GM18951 (cell line): ENCODE data around the gene XPO6.

Source experiments
- POLR2A ChIP-seq: IDR thresholded peaks from 4 replicates; pipeline ENCODE4 v1.6.1; 2011; ENCODE audit warnings: mild to moderate bottlenecking; ENCODE audit not compliant: insufficient read length, insufficient read depth; ENCODE audit errors: extremely low read depth
- in situ Hi-C: fragments of 300-500 bp; cut with MboI; formaldehyde crosslinking; loops from one replicate; pipeline ENCODE4 v1.12.0; 2022; ENCODE audit warnings: low sequenced_read_pairs, mixed read lengths, inconsistent platforms; ENCODE audit not compliant: unreplicated experiment

The XPO6 gene

DNA sequence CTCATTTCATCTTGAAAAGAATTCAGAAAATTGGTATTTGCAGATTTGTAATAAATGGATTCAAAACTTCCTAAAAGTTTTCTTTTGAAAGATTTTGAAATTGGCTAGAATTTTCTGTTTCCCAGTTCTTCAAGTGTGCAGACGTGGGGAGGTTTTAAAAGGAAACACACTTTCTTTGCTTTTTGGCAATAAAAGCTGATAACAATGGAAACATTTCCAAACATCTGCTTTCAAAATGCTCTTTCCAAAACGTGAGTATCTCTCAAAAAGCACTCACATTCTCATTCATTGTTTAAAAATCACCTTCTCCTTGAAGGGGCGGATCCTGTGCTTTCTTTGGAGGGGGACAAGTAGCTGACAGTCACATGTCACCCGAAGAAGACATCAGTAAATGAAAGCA is 139.7 kb downstream of the XPO6 start:
- in situ Hi-C loops = no loop called here

DNA sequence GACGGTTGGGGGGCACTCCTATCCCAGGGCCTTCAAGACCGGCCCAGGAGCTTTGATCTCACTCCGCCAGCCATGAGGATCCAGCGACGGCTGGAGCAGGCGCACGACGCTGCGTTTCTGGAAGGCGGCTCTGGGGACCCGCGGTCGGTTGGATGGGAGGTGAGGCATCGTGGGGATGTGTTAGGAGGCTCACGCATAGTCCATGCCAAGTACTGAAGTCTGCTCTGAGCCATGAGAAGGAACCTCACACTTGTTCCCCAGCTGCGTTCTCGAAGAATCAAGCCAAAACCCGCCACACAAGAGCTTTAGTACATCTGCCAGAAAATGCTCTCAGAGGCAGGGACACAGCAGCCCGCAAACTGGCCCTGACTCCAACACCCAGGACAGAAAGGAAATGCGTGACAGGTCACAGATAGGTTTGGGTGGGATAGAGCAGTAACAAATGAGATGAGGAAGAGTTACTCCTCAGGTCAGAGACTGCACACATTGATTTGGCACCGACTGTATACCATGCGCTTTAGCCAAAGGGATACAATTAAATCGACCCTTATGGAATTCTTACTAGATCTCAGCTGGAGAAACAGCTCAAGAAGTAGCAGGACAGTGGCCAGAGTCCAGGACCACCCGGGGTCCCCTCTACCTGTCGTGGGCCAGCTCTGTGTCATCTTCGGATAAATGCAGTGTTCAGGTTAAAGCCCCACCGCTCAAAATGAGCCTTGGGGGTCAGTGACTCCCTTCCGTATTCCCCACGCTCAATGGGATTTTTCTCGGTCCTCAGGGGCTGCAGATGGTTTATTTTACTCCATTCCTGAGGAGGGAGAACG is 141.6 kb downstream of the XPO6 start:
- in situ Hi-C loops = no loop called here

More for the DNA sequence above, 139.7 kb downstream of the XPO6 start:
- no peak for TF ChIP-seq POLR2A

DNA sequence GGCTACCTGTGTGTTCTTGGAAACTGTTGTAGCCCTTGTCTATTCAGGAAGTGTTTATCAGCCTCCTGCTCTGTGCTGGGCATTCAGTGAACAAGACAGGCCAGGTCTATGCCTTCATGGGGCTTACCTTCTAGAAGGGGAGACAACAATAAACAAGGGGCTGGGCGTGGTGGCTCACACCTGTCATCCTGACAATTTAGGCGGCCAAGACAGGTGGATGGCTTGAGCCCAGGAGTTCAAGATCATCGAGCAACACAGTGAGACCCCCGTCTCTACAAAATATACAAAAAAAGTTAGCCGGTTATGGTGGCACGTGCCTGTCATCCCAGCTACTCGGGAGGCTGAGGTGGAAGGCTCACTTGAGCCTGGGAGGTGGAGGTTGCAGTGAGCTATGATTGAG is 142.8 kb downstream of the XPO6 start:
- TF ChIP-seq POLR2A = no peak
- in situ Hi-C loops = no loop called here

More for the DNA sequence above, 141.6 kb downstream of the XPO6 start:
- no peak for TF ChIP-seq POLR2A

DNA sequence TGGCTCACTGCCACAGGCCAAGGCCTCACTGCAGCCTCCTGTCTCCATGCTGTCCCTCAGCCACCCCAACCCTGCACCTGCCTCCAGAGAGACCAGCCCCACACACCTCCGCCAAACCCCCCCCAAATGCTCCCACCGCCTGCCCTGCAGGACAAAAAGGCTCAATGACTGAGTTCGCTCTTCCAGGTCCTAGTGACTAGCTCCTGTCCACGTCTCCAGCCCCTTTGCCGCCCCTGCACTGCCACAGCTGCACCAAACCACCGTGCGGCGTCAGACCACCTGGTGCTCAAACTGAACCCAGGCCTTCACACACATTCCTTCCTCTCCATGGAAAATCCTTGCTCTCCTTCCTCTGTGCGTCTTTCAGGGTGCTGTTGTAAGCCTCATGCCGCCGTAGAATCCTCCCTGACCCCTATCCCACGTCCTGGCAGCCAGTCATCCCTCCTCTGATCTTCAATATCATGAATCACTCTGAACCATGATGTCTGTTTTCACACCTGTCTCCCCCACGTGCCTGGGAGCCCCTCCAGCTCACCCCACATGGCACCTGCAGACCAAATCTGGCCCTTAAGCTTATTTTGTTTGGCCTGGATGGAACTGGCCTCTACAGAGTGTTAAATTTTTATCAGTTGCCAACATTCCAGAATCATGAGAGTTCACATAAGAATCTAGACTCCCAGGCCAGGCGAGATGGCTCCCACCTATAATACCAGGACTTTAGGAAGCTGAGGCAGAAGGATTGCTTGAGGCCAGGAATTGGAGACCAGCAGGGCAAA is 144.0 kb downstream of the XPO6 start:
- in situ Hi-C loops = no loop called here
- no peak for TF ChIP-seq POLR2A

DNA sequence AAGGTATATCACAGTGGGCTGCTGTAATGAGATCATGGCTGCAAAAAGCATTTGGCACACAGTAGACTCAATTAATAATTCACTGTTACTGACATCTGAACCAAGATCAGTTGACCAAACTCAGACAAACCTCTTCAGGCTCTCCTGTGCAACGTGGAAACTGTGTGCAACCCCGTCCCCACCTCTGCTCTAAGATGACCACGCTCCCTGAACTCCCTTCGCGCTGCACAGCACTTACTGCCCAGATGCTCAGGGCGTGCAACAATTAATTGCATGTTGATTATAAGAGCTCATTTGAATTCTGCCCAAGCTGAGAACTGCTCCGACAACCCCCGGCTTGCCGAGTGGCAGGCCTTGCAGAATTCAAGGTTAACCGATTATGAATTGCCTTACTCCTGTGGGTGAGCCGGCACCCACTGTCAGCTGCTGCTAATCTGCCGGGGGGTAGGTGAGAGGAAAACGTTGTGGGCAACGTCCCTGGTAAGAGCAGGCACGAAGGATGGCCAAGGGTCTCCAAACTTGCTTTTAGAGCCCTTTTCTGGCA is 147.0 kb downstream of the XPO6 start:
- in situ Hi-C loops = no loop called here
- TF ChIP-seq POLR2A = no peak

DNA sequence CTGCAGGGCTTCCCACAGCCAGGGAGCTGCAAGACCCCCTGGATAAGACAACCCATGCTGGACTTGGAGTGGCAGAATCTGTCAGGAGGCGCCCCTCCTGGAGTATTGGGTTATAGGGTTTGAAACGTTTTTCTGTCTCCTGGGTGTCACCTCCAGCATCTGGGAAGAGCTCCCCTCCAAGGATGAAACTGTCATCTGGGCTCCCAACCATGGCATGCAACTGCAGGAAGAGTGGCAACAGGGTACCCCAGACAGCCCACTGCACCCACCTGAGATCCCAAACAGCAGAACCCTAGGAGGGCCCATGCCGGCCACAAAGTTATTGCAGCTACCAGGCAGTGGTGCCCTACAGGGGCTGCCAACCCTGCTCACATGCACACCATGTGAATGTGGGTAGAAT is 147.6 kb downstream of the XPO6 start:
- in situ Hi-C loops = no loop called here
- no peak for TF ChIP-seq POLR2A

DNA sequence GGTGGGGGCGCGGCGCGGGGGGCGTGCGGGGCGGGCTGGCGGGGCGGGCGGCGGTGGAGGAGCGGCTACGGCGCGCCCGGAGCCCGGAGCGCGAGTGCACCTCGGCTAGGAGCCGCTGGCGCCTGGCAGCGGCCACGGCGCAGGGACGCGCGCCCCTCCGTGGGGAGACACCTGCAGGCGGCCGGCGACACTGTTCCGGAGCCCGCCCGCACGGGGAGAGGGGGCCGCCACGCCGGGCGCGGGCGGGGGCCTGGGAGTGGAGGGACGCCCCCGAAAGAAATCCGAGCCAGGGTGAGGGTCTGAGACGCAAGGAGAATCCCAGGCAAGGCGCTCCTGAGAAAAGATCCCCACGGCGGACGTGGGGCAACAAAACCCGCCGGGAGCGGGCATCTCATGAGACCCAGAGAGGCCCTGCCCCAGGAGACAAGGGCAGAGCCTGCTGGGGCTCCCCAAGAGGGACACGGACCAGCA is 148.1 kb downstream of the XPO6 start, which contains the start of gene GSG1L:
GSG1L (minus strand) TSS at position 124 of the 471 bp plus-strand sequence. CDS start 290 bp downstream, outside the sequence.
- in situ Hi-C loops = no loop called here
- TF ChIP-seq POLR2A = no peak

DNA sequence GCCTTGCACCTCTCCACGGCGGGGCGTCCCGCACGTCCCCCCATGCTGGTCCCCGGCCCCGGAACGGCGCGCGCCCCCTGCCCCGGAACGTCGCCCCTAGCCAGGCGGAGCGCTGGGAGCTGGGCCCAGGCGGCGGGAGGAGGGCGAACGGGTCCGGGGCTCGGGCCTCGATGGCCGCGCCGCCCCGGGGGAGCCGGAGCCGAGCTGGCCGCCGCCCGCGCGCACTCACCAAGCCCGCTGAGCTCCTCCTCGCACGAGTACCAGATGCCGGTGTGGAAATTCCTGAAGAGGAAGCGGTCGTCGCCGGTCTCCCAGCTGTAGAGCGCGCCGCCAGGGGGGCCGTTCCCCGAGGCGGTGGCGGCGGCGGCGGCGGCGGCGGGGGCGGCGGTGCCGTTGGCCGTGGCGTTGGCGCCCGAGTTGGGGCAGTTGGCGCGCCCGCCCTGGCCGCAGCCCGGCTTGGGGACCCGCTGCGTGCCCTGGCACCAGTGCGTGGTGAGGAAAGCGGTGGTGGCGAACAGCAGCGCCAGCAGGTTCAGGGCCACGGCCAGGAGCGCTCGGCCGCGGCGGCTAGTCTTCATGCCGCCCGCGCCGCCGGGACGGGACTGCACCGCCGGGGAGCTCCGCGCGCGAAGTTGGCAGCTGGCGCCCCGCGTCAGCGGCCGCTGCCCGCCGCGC is 148.8 kb downstream of the XPO6 start:
- in situ Hi-C loops = no loop called here
- TF ChIP-seq POLR2A = no peak

DNA sequence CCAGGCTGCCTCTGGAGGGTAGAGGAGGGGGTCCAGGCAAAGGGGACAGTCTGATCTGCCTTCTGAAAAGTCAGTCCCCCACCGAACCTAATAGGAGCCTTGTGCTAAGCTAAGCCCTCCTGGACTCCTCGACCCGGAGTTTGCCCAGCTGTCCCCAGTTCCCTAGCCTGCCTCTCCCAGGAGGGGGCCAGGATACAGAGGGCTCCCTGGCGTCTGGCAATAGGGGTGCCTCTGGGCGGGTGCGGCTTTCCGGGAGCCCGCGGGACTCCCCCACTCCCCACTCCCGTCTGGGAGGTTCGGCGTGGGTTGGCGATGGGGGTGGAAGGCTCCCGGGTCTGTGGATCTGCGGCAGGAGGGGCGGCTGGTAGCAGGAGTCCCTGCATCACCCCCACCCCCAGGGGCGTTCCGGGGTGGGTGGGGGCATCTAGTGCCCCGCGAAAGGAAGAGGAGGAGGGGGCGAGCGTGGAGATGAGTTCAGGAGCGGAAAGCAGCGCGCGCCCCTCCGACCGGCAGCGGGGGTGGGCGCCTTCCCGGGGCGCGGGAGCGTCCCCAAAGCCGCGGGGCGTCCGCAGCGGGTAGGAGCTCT is 149.4 kb downstream of the XPO6 start:
- TF ChIP-seq POLR2A = no peak
- in situ Hi-C loops = no loop called here

DNA sequence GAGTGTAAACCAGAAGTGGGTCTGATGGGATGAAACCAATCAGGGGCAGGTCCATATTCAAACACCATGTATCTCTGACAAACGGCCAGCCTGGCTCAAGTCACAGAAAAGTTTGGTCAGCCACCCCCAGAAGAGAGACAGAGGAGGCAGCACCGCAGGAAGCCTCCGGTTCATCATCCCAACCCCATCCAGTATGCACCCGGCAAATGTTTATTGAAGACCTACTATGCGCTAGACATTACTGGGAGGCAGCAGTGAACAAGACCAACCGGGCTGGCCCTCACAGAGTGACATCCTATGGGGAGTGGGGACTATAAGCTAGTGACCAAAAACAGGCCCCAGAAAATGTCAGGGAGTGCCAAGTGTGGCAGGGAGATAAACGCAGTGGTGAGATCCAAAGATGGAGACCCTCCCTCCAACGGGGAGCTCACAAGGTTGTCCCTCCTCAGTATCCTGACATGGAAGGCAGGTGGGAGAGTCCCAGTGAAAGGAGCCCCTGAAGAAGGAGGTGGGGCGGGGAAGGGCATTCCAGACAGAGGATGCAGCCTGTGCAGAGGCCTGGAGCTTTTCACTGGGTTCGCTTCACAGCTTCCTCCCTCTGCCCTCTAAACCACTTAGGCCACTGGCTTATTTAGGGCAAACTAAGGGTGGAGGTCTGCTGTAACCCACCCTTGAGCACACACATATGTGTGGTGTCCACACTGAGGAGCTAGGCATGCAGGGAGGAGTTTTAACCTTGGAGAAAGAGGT is 150.2 kb downstream of the XPO6 start:
- no peak for TF ChIP-seq POLR2A
- in situ Hi-C loops = no loop called here

DNA sequence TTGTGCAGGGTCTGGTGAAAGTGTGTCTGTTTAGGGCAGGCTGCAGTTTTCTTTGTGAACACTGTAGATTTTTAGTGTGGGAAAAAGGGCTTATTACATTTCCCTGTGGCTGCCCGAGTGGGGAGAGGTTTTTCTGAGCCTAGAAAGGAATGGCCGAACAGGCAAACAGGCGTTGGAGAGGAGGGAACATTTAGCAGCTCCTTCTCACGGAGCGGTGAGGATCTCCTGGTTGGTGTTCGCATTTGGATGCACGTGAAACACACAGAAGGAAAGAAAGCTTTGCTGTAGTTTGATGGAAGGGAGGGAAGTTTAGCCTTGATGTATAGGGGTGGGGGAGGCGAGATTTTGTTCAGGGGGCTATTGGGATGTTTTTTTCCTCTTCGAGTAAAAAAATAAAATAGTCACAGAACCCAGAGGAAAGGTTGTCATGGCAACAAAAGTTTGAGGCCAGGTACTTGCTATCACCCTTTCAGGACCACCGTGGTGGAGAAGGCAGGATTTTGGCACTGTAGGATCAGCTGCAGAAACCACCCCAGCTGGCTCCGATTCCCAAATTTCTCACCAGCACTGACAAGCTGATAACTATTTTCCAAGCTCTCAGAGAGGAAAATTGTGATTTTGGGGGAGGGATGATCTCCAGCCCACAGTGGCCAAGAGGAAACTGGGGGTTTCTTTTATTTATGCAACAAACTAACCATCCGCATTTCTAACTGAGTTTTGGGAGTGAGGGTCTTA is 151.8 kb downstream of the XPO6 start:
- TF ChIP-seq POLR2A = no peak
- in situ Hi-C loops = no loop called here
